IPS-18c (cell line): ENCODE results near the gene OGN.

Source experiments
- H3K4me3 ChIP-seq: 2 replicates; pipeline ENCODE4 v1.7.0; 2013; ENCODE audit warnings: low read depth, mild to moderate bottlenecking, low read length, moderate library complexity; ENCODE audit not compliant: insufficient read depth
- H3K9me3 ChIP-seq: one replicate; pipeline ENCODE4 v1.6.1; 2013; ENCODE audit warnings: mild to moderate bottlenecking, low read length, moderate library complexity; ENCODE audit not compliant: control insufficient read depth, insufficient read depth

OGN gene, protein sequence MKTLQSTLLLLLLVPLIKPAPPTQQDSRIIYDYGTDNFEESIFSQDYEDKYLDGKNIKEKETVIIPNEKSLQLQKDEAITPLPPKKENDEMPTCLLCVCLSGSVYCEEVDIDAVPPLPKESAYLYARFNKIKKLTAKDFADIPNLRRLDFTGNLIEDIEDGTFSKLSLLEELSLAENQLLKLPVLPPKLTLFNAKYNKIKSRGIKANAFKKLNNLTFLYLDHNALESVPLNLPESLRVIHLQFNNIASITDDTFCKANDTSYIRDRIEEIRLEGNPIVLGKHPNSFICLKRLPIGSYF

DNA sequence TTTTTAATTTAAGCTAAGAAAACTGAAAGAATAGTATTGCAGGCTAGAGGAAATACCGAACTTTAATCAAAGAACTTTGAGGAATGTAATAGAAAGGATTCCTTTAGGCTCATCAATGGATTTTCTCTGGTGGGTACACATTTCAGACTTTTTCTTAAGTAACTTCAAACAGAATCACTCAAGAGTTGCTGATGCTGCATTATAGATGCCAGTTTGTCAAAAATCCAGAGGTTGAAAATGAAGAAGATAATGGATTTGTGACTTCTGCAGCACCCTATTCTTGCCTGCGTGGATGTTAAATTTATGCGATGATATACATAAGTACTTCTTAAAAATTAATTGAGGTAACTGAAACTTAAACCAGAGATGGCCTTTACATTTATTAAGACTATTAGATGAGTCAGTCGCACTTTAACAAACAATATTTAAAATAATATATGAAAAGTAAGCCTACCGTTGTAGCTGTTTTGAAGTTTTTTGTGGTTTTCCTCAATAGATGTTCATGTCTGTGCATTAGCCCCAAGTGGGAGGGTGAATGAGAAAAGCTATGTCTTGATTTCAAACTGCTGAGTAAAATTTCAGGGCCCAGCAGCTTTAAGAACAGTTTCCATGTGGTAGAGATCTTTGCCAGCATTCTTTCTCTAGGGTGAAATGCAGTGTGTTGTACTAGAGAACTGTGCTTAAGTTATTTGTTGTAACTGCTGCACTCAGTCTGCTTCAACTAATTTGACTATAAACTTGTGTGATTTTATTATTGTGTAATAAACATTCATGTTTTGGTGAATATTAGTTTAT lies at the start of gene OGN:
OGN (minus strand) TSS at position 537 of the 795 bp plus-strand sequence. CDS start 1,171 bp downstream, outside the sequence.
- H3K4me3 ChIP-seq = no peak within 1 kb of the TSS
- H3K9me3 ChIP-seq = no peaks in the 10 kb centered on the region

DNA sequence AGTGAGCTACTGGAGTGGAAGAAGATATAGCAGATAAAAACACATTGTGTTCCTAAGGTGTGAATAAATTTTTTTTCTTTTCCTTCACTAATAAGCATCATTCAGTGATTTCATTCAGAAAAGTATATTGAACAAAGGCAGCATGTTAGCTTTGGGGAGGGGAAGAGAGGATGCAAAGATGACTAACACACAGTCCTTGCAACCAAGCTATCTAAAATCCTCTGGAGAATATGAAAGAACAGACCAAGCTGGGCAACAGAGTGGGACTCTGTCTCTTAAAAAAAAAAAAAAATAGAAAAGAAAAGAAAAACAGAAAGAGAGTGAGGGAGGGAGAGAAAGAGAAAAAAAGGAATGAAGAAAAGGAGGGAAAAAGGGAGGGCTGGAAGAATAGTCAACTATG lies 42.2 kb upstream of the OGN start:
- H3K9me3 ChIP-seq = no peaks in the 10 kb centered on the region

DNA sequence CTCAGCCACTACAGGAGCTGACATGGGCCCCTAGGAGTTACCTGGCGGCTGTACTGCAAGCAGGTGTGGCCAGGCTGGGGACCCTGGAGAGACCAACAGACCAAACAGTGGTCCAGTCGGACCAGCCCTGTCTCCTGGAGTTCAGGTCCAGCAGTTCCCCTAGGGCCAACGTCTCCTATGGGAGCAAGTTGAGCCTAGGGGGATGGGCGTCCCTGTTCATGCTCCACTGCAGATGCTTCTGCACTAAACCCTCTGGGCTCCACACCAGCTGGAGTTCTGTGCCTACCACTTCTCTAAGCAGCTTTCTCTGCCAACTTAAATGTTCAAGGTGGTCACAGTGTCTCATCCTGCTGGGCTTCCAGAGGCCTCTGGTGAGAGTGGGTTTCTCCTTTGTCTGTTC lies 40.5 kb upstream of the OGN start:
- H3K9me3 ChIP-seq = no peaks in the 10 kb centered on the region
- H3K4me3 ChIP-seq = no peak overlapping the region

More for the DNA sequence above, 42.2 kb upstream of the OGN start:
- H3K4me3 ChIP-seq = no peak overlapping the region

DNA sequence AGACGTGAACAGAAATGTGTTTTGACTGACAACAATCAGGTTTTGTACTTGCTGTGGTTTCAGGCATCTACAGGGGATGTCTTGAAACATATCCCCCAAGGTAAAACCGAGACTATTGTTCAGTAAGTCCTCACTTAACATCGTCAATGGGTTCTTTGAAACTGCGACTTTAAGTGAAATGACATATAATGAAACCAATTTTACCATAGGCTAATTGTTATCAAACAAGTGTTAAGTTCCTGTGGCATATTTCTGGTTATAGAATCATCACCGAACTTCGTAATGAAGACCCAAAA lies 36.3 kb upstream of the OGN start:
- H3K4me3 ChIP-seq = no peak overlapping the region
- no peaks in the 10 kb centered on the region for H3K9me3 ChIP-seq

DNA sequence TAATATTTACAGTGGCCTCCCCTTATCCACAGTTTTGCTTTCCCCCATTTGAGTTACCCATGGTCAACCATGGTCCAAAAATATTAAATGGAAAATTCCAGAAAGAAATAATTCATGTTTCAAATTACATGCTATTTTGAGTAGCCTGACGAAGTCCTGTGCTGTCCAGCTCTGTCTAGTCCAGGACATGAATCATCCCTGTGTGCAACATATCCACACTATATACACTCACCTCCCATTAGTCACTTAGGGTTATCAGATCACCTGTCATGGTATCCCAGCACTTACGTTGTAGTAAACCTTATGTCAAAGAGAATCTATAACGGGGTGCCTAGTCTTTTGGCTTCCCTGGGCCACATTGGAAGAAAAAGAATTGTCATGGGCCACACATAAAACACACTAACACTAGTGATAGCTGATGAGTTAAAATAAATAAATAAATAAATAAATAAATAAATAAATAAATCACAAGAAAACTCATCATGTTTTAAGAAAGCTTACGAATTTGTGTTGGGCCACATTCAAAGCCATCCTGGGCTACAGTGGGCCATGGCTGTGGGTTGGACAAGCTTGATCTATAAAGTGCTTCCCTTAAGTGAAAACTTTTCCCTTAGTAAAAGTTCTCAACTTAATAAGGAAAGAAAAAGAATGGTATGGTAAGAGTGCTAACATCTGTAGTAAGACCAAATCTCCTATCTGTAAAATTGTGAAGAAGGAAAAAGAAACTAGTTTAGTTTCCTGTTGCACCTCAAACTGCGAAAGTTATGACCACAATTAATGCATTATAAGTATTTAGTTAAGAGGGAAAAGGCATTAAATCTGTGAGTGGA lies 35.8 kb upstream of the OGN start:
- no peaks in the 10 kb centered on the region for H3K9me3 ChIP-seq
- H3K4me3 ChIP-seq = no peak overlapping the region

DNA sequence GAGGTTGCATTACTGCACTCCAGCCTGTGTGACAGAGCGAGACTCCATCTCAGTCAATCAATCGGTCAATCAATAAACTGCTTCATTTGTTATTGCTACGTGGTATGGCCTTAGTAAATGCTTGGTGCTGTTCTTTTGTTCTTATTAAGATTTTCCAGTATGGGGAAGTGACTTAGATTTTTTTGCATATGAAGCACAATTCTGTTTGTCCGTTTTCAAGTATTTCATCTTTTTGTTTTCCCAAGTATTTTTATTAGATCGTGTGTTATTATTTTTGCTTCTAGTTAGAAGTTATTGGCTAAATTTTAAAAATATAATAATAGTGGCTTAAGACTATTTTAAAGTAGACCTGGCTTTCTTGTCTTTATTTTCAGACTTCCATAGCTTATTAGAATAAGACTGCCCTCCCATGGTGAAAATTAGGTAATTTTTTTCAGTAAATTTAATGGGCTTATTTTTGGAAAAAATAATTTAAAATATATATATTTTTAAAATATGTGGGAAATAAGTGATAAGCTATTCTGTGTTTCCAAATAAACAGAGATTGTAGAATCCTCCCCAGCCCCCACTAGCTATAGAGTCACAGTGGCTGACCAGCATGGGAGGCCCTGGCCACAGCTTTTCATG lies 34.6 kb upstream of the OGN start:
- Histone ChIP-seq H3K4me3 (no peak overlapping the region), H3K9me3 (no peaks in the 10 kb centered on the region)

DNA sequence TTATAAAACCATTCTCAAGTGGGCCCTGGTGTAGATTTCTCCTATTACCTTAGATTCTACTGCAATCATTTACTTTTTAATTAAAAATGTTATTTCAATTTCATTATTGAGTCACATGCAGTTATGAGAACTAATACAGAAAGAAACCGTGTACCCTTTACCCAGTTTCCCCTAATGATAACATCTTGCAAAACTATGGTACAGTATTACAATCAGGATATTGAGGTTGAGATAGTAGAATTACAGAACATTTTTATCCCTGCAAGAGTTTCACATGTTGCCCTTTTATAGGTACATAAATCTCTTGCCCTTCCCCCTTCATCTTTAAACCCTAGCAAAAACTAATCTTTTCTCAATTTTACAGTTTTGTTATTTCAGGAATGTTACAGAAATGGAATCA lies 30.9 kb upstream of the OGN start:
- H3K4me3 ChIP-seq = no peak overlapping the region
- H3K9me3 ChIP-seq = no peaks in the 10 kb centered on the region

DNA sequence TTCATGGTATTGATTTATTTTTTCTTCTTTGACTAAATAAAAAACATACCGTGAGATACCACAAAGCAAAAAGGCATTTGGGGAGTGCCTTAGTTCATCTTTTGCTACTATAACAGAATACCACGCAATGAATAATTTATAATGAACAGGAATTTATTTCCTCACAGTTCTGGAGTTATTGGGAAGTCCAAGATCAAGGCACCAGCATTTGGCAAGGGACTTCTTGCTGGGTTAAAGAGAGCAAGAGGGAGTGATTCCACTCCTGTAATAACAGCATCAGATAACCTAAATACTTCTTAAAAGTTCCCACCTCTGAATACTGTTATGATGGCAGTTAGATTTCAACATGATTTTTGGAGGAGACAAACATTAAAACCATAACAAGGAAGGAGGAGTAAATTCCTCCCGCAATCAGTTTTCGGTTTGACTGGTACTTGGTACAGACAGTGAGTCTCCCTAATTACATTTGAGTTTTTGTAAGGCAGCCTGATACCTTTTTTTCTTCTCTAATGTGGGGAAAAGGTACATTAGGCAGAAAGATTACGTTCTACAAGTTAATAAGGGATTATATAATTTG lies 28.7 kb upstream of the OGN start:
- no peaks in the 10 kb centered on the region for H3K9me3 ChIP-seq
- no peak overlapping the region for H3K4me3 ChIP-seq

DNA sequence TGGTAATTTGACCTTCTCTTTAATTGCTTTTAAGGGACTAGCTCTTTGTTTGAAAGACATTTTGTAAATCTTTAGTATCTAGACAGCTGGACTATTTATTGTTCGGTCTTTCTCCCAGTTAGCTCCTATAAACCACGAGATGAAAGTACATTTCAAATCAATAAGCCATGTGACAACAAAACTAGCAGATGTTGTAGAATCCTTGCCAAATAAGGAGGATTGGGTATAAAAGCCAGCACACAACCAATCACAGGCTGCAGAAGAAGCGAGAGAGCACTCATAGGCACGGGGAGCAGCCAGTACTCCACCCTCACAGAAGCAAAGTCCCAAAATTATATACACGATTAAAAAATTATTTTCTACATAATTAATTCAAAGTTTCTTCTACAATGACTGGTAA lies 28.0 kb upstream of the OGN start:
- no peaks in the 10 kb centered on the region for H3K9me3 ChIP-seq
- H3K4me3 ChIP-seq = no peak overlapping the region

DNA sequence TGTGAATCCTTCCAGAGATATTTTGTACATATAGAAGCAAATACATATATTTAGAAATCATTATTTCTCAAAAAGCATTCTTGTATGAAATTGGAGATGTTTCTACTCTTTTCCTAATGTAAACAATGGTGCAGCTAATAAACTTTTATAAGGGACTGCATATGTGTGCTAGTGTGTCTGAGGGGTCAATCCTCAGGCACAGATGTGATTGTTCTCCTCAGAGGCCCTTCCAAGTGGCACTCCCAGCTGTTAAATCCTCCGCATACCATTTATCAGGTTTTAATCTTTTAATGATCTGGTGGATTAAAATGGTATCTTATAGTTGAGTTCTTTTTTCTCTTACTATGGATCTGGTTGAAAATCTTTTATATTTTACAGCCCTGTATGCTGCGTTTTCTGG lies 25.5 kb upstream of the OGN start:
- Histone ChIP-seq H3K9me3 (no peaks in the 10 kb centered on the region), H3K4me3 (no peak overlapping the region)

DNA sequence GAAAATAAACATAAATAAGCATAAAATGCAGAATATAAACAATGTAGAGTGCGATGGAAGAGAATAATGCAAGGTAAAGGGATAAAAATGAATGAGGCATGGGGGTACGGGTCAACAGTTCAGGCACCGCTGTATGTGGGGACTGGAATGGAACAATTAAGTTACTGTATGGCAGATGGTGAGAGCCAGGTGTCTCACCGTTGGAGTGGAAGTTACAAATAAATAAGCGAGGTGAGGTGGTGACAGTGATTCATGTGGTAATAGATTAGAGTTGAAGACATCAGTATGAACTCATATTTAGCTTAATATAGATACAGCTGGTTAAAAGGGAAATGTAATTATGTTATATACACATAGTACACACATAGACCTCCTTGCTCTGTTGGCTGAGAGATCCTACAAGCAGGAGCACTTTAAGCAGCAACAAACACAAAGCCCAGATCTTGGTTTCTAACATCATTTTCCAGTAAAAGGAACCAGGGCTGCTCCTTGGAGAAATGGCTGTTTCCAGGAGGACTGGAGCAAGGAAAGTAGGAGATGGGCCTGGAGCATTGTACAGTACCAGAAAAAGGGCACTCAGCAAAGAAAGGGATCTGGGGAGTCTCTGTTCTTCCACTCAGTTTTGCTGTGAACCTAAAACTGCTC lies 22.2 kb upstream of the OGN start:
- Histone ChIP-seq H3K4me3 (no peak overlapping the region), H3K9me3 (no peaks in the 10 kb centered on the region)

DNA sequence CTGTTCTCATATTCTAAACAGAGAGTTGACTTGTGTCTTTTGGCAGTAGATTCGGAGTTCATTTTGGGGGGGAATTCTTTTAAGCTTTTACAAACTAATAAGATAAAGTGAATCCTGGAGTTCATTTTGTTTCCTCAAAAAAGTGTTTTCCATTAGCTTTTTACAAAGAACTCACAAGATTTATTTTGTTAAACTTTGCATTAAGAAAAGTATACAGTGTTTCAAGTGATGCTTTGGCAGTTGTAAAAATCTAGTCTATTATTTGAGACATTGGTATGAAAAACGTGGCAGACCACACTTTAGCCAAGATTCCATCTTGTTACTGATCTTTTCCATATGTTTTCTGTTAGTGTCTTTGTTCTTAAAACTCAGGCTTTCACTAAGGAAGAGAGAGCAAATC lies 21.1 kb upstream of the OGN start:
- Histone ChIP-seq H3K9me3 (no peaks in the 10 kb centered on the region), H3K4me3 (no peak overlapping the region)

DNA sequence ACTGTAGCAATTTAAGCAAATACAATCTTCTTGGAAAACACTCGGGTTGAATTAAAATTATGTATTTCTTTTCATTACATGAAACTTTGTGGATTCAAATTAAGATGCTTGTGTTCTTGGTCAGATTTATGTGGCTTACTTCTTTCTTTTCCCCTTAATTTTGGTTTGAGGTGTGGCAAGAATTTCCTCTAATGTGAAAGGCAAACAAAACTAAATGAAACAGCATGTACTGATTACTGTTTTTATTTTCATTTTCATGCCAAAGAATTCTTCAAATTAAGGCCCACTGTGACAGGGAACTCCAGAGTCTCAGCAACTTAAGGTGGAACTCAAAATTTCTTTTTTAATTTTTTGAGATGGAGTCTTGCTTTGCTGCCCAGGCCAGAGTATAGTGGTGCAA lies 20.0 kb upstream of the OGN start, which contains the start of gene OMD:
OMD (minus strand) TSS at position 132 of the 400 bp plus-strand sequence. CDS start 6,913 bp downstream, outside the sequence.
- H3K4me3 ChIP-seq = no peak within 1 kb of the TSS
- no peaks in the 10 kb centered on the region for H3K9me3 ChIP-seq

DNA sequence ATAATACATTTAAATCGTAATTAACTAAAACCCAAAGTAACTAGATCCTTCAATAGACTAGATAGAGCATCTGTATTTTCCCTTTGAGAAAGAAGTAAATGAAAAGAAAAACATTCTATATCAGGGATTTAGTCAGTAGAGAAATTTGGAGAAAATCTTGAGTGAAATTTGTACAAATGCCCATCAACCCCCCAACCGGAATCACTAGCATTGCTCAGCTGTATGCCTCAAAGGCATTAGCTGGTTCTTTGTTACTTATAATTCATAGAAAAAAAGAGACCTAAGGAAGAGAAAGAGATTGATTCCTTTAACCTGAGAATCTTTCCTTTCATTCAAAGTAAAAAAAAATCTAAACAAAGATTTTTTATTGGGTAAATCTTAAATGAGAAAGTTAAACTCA lies 19.2 kb upstream of the OGN start:
- Histone ChIP-seq H3K4me3 (no peak overlapping the region), H3K9me3 (no peaks in the 10 kb centered on the region)

DNA sequence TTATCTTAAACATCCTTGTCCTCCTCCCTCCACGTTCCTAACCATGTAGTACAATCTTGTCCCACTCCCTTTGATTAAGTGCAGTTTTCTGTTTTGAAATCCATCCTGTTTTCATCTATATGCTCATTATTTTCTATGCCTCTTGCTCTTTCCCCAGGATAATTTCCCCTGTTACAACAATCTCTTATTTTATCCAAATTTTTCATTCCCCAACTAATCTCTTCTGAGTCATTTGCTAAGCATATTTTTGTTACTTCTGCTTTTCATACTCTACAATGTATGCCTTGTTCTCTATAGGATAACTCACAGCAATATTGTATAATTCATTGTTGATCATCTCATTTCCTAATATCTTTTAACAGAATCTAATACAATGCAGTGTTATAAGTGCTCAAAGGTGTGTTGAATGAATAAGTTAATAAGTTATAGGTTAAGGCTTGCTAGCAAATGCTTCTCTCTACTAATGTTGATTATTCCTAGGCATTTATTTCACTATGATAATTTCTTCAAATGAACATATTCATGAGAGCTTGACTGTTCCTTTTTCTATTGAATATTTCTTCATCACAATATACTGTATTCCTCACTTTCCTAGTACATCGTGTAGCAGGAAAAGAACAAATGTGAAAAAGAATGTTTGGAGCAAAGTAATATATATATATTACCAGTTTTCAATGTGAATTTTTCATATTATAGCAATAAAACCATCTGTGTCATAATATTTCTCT lies 18.4 kb upstream of the OGN start:
- Histone ChIP-seq H3K9me3 (no peaks in the 10 kb centered on the region), H3K4me3 (no peak overlapping the region)

DNA sequence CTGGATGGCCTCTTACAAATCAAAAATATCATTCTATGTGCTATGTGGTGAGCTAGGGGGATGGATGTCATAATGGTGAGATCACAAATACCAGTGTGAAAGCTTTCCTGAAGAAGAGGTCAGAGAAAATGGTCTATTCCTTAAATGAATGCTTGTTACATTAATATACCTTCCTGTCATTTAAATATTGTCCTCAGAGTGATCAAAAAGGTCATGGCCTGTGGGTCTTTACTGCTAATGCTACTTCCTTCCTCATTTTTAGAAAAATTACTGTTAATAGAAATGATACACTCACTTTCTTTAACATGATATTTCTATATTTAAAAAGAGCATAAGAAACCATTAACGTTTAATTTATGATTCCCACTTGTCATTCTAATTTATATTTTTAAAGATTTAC lies 10.2 kb upstream of the OGN start:
- Histone ChIP-seq H3K4me3 (no peak overlapping the region), H3K9me3 (no peaks in the 10 kb centered on the region)
